Stimulated activated CD4-positive, alpha-beta T cell treated with anti-CD3 and anti-CD28 coated beads, TNF-alpha, amount 100 ng/mL, for 4 hours (primary cell): ENCODE measurements around the gene TBC1D12.
"Not testable (repeated sequence)": the region's sequence is repeated elsewhere in the genome, so short reads cannot be mapped to it uniquely, and the experiment has no call there.

Experiments used
- DNase-seq, 3 experiments: peaks; one replicate each; pipeline ENCODE4 v3.0.0-alpha.2; 2020; ENCODE audit warnings: low read depth in 3 of 3

The TBC1D12 gene

GRCh38 chr10:94546049-94546900, 143.9 kb downstream of the TBC1D12 start:
- DNase-seq: no peak

- DNase-seq: no peak
These were observed 144.5 kb downstream of the TBC1D12 start for GRCh38 chr10:94546901-94547185.

GRCh38 chr10:94549221-94549620, 146.9 kb downstream of the TBC1D12 start:
- DNase-seq: no peak

- not testable (repeated sequence) for DNase-seq
These were observed 165.5 kb downstream of the TBC1D12 start for GRCh38 chr10:94567714-94568307.

GRCh38 chr10:94571081-94571480, 168.7 kb downstream of the TBC1D12 start:
- no peak for DNase-seq

DNA sequence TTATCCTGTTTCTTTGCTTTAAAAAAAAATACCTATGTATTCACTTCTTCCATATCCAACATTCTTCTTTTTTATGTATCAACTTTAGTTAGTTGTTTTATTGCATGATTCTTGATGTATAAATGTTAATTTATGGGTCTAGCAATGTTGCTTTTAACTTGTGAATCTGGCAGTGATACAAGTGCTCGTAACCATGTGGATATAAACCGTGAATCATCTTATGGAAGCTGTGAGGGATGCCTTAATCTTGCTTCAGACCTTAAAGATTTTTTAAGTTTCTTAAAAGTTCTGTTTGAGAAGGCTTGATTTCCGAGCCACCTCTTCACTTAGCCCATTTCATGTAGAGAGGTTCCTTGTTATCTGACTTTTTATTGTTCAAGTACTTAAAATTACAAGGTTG, 169.2 kb downstream of the TBC1D12 start:
- DNase-seq: no peak

DNA sequence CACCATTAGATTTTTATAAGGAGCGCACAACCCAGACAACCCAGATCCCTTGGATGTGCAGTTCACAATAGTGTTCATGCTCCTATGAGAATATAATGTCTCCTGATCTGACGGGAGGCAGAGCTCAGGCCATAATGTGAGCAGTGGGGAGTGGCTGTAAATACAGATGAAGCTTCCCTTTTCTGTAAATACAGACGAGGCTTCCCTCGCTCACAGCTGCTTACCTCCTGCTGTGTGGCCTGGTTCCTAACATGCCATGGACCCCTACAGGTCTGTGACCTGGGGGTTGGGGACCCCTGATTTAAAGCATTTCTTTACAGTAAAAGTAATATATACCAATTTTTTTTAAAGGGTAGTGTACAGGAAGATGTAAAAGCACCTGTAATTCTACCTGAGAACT, 176.4 kb downstream of the TBC1D12 start:
- DNase-seq: no peak

- DNase-seq: no peak
These were observed 180.8 kb downstream of the TBC1D12 start for GRCh38 chr10:94583124-94583523.
